HG02943 (cell line): ENCODE measurements around the gene NRXN2.

Experiments
- ATAC-seq: cut with Tn5 transposase; IDR thresholded peaks from one replicate; pipeline ENCODE4 v1.9.1; 2021; ENCODE audit warnings: mild to moderate bottlenecking, low read depth, moderate library complexity; ENCODE audit not compliant: unreplicated experiment

NRXN2 gene

DNA sequence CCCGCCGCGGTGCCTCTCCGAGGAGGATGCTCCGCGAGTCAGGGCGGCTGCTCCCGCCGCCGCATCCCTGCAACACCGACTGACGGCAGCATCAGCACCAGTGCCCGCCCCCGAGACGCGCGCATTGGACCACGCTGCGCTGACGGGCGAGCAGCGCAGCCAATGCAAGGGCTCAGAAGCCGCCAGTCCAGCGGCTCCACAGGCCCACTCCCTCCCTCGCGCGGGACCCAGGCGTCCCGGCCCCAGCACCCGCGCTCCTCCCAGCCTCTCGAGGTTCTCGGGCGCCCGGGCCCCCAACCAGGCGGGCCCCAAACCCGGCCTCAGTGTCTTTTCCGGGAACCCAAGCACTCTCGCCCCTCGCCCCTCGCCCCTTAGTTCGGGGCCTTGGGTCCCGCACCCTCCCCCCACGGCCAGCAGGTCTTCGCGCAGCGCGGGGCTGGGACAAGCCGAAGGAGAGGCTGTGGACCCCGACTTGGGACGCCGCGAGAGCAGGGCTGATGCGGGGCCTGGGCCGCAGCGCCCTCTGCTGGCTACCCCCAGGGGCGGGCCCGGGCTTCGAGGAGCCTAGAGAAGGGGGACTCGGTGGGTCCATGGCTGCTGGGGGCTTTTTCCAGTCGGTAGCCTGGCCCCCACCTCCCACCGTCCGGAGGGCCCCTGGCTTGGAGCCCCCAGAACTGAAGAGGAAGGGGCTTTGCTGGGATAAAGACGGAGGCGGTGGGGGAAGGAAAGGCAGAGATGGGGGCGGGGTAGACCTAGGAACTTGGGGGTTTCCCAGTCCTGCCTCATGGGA is at the start of gene NRXN2:
Gene NRXN2, minus strand, starts transcription at position 81 of the 790 bp plus-strand sequence. CDS start 9,498 bp downstream, outside the sequence.
- ATAC-seq = no peak

DNA sequence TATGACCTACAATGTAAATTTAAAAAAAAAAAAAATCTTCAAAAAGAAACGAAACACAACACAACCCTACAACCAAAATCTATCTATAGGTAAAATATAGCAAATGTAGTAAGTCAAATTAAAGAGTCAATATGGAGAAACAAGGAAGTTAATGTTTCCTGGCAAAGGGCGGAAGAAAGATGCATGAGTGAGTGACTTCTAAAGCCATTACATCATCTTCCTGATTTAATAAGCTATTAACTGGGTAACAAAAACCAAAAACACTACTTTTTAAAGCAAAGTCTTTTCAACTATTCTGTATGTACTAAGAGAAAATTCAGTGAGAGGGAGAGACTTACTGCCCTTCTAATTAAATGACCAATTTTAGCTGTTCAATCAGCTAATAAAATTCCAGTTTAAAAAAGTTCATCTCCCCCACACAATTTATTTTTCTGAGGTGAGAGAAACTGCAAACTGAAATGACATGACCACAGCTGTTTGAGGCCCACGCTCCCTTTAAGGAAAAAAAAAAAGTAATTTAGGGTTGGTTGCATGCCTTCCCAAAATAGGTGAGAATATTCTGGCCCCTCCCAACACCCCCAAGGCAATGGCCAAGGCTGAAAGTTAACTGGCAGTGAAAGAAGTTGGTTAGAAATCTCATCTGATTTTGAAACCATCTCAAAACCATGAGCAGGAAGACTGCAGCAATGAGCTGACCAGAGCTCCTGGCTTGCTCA is 49.5 kb upstream of the NRXN2 start:
- no peak for ATAC-seq

DNA sequence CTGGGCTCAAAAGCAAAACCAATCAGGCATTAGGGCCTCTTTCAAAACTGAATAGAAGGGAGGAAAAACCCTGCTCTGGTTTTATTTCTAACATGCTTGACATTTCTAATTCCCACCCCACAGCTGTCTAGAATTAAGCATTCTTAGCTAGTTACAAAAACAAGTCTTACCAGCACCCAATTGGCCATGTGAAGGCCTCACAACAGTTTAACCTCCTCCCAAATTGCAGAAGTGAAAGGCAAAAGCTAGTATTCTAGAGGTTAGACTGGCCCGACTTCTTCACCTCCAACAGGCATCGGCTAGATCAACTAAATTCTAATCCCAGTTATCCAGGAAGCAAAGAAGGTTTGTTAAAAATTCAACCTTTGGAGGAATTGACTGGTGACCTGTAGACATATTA is 48.9 kb upstream of the NRXN2 start:
- ATAC-seq = no peak

DNA sequence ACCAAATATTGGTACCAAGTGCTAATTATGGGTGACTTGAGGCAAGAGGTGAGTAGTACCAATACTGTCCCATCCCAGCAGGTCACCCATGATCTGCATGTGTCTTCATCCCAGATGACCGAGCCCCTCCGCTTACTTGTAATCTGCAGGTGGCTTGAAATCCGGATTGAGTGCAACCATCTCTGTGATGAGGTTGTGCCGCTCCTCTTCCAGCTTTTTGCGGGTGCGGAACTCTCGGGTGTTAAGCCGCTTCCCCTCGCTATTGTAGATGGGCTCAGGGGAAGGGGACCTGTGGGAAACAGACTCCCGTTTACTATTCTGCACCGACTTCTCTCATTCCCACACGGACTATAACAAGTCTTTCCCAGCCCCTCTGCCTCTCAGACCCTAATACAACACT is 47.1 kb upstream of the NRXN2 start:
- no peak for ATAC-seq

DNA sequence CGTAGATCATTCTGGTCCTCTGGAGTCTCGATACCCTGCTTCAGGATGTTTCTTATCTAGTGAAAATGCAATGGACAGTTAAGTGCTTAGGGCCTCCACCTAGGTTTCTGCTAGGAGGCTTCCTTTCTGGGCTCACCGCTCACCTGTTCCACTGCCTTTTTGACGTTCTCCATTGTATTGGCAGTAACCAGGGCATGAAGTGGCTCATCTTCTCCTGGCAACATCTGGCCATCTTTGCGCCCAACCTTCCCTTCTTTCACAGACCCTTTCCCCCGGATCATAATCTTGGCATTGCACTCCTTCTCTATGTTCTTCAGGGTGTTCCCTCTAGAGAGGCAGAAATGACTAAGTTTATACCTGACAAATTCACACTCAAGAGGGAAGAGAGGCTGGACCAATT is 46.3 kb upstream of the NRXN2 start:
- no peak for ATAC-seq

DNA sequence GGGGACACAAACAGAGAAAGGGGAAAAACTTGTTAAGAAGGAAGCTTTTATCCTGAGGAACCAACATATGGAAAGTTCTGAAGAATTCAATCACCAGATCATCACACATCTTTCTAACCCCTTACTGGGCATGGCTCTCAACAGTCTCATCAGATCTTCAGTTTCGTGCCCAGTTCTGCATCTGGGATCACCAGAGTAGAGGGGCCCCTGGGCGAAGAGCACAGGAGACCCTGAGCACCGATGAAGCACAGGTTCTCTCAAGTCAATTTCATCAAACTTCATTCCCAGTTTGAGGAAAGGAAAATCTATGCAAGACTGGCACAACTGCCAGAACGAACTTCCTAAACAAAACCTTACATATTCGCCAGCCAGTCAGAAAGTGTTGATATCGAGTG is 45.3 kb upstream of the NRXN2 start:
- no peak for ATAC-seq

DNA sequence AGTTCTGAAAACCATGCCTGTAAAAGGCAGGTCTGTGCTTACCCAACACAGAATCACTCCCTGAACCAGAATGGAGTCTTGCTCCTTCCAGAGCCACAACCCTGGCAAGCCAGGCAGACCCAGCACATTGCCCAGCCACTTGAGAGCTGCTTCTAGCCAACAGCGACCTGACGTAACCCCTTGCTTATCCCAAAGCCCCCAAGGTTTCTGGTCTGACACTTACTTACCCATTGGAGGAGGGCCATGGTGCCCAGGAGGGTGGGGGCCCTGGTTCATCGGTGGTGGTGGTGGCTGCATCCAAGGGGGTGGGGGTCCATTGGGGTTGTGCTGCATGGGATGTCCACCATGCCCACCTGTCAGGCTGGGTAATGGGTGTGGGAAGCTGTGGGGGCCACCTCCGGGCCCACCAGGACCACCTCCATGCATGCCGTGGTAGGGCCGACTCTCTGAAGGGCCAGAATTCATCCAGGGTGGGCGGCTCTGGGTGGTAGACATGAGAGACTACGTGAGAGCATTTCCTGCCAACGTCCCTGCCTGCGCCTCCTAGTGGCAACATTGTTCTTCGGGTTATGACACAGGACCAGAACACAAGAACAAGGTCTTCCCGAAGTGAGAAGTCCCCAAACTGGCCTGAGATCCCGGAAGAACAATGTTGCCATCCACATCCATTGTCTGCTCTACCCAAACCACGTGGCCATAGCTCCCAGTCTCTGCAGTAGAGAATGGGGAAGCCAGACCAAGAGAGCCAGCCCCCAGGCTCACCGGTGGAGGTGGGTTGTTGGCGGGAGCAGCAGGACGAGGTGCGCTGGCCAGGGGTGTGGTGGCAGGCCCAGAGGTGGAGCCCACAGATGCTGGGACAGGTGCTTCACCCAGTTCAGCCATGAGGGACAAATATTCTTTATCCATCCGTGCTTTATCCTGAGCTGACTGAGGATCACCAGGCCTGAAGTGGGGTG is 44.6 kb upstream of the NRXN2 start:
- ATAC-seq = no peak

DNA sequence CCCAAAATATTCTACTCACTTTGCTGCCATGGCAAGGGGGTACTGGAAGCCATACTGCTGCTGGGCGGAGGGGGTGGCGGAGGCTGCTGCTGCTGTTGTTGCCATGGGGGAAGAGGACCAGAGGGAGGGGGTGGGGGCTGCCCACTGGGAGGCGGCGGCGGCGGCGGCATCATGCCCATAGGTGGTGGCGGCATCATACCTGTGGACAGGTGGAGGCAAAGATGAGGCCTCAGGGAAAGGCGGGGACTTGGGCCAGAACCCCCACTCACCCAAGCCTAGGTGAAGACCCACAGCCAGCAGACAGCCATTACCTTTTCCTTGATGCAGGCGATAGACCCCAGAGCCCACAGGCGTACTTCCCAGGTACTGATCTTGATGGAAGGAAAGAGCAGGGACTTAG is 43.9 kb upstream of the NRXN2 start:
- no peak for ATAC-seq

DNA sequence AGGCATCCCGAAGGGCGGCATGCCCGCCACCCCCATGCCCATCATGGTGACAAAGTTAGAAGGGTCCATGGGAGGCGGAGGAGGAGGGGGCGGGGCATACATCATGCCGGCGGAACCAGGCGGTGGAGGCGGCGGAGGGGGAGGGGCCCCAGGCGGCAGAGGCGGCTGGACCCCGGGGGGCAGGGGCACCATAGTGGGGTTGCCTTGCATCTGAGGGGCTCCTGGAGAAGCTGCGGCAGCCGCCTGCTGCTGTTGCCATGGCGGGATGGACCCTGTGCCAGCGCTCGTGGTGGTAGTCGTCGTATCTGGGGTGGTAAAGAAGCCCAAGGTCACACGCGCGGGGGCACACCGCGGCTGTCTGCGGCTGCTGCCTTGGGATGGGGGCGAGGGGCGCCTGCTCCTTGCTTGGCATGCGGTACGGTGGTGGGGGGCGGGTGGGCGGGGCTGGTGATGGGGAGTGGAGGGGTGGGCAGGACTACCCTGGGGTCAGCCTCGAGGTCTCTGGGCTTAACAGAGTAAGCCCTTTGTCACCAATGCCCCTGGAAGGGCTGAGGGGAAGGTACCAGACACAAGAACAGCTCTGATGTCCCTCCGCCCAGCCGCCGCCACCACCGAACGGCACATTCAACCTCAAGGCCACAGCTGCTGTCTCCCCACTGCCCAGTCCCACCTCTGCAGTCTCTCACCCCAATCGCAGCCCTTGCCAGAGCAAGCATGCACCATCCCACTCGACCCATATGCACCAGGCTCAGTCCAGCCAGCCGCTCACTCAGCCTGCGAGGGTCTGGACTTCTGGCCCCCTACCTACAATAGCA is 43.1 kb upstream of the NRXN2 start:
- no peak for ATAC-seq

DNA sequence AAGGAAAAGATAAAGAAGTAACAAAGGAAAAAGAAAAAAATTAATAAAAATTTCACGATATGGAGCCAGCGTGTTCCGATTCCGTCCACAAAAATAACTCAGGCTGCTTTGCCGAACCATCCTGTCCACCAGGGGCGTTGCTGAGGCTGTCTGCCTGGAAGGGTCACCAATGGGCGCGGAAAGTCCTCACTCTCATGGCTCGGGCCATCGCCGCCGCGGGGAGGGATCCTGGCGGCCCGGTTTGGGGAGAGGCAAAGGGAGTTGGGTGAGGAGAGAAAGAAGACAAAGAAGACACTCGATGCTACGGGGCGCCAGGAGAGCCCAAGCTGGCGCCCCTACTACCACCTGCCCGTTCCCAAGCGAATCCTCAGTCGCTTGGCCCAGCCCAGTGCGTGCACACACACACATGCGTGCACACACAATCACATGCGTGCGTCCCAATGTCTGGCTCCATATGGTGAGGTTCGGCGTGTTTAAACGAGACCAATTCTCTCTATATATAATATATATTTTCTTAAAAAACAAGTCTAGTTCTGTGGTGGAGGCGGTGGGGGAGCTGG is 42.4 kb upstream of the NRXN2 start:
- no peak for ATAC-seq

DNA sequence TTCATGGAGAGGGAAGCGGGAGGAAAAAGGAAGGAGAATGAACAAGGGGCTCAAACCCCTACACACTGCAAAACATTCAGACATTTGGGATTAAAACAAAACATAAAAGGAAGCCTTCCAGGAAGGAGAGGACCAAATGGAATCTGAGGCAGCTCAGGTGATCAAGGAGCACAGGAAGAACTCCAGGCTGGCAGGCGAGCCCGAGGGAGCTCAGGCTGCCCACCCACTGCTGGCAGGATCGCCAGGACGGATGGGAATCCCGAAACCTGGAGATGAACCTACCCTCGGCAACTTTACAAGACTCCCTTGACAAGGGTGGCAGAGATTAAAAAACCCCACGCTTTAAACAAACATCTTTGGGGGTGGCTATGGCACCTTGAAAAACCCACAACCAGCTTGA is 41.8 kb upstream of the NRXN2 start:
- no peak for ATAC-seq

DNA sequence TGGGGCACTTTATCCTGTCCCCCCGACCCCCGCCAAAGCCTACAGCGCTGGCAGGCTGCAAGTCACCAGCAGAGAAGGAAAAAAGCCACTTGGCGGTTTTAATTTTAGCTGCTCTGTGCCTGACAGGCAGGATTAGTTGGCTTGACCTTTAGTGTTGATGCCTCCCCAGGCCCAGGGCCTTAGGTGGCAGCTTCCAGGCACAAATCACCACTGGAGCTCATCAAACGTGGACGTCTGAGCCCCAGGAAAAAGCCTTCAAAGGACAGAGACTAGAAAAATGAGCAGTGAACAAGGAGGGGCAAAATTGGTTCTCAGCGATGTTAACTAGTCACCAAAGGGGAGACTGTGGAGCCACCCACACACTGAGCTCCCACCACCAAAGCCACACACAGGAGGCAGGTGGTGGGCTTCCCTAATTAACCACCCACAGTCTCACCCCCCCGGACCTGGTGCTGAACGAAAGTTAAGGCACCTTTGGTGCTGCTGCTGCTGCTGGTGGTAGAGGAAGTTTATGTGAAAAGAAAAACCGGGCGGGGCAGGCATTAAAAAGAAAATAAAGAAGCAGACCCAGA is 41.1 kb upstream of the NRXN2 start:
- ATAC-seq = no peak

DNA sequence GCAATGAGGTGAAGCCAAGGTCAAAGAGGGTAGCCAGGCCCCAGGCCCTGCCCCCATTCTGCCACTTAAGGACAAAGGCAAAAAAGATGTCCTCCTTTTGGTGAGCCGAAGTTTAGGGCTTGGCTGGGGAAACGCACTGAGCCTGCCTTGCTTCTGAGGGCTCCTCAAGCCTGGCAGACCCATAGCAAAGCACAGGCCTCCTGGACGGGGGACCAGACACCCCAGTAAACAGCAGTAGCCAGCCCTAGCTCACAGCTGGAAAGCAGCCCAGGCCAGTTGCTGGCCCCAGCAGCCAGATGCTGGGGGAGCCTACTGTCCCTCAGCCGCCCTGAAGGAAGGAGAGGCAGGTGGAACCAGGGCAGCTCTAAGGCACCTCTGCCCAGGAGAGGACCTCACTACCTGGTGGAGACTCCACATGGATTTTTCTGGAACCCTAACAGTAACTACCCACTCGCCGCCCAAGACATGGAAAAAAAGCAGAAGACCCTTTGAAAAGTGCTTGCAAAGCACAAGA is 40.6 kb upstream of the NRXN2 start:
- ATAC-seq = no peak

DNA sequence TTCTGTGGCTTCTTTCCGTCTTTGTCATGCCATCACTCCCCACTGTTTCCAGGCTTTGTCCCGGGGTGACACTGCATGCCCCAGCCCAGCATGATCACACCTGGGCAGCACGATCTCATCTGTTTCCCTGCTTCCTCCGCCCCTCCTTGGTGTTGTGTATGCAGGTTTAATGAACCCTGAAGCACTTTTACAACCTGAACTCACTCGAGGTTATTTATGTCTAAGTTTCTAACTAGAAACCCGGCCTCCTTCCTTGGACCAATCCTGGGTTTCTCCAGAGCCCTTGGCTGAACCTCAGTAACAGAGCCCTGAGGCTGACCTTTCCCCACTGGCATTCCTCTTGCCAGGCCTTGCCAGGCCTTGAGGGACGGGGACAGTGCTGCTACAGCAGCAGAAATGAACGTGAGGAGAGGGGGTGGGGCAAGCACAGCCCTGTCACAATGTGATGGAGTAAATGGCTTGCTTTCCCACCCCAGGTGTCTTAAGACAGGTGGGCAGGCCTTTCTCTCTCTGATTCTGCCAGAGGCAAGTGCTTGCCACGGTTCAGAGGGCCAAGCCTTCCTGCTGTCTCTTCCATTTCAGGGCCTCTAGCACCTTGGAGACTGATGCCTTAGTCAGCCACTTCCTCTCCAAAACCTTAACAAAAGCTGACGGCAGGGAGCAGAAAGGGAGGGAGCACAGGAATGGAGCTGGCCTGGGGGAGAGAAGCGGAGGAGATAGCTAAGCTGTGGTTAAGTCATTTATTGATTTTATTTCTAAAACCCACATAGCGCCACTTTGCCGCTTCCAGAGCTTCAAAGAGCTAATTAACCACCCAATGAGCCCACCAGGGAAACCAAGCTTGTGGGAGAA is 39.9 kb upstream of the NRXN2 start:
- ATAC-seq = no peak

DNA sequence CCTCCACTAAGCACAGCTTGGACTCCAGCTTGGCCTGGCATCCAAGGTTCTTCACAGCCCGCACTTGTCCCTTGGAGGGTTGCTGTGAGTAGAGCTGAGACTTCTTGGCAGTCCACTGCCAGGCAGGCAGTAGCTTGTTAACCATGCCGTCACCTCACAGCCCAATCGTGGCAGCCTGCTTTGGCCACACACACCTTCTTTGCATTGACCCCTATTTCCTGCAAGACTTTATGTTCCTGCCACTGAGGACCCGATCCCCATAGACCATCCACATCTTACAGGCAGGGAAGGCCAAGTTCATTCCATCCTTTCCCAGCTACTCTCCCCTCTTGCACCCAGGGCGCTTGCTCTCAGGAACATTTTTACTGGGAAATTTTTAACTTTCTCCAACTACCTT is 39.3 kb upstream of the NRXN2 start:
- ATAC-seq = no peak

DNA sequence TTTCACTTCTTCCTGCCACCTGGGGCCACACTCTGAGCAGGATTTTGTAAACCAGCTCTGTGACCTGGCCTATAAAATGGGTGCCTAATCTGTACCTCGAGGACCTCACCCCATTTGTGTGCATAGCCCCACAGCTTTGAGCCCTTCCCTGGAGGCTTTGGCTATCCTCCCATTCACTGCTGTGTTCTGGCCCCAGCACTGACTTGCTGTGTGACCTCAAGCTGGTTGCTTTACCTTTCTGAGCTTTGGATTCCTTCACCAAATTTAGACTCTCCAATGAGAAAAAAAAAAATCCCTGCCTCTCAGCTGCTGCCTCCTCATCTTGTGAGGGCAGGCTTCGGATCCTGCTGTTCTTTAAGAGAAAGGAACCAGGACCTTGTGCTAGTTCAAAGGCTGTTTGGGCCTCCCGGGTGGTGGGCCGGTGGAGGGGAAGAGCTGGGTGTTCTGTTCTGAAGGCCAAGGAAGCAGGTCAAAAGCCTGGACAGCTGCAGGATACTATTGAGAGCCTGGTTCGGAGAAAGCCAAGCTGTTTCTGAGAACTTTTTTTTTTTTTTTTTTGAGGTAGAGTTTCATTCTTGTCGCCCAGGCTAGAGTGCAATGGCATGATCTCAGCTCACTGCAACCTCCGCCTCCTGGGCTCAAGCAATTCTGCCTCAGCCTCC is 37.9 kb upstream of the NRXN2 start:
- ATAC-seq = no peak

DNA sequence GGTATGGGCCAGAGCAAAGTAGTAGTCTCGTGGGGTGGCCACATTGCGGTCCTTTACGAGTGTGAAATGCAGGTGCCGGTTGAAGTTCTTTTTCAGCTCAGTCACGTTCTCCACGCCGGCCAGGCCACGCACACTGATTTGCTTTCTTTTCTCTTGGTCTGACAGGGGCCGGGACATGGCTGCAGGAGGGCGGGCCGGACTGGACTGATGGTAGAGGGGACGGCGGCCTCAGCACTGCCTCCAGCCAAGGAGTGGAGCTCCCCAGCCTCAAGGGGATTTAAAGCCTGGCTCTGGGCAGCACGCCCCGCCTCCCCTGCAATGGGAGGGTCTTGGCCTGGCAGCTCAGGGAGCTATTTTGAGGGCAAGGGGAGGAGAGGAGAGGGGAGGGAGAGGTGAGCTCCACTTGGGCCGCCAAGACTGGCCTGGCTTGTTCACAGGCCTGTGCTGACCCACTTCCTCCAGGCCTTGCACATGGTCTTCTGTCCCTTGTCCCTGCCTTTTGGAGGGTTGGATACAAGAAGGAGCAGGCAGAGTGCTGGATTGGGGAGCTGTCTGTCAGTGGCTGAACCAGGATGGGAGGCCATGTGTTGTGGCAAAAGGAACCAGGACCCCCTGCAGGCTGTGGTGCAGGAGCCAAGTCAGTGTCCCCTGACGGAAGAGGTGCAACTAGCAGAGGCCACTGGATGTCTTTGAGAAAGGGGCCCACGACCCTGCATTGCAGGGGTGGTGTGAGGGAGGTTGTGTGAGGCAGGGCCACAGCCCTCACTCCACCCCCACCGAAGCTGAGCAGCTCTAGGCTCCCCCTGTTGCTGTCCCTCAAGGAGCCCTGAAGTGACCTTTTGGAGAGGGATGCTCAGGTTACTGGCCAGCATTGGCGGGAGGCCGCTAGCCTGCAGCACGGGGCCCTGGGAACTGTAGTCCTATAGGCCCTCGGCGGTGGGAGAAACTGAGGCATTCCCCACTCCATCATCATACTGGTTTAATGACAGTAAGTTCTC is 37.0 kb upstream of the NRXN2 start, which contains the start of gene PYGM:
Gene PYGM, minus strand, starts transcription at position 253 of the 998 bp plus-strand sequence. Its CDS starts 76 bp downstream, at position 177.
- no peak for ATAC-seq
